Breast epithelium (tissue), 4 donors: ENCODE results near the gene TM9SF4. TPM values are rescaled to one million over a fixed set of nuclear protein-coding genes. Genes with fewer than 3 reads are reported as not detected.

Experiments
- DNase-seq, 2 donors: peaks; one replicate each; pipeline ENCODE4 v3.0.0-alpha.2; 2019; ENCODE audit warnings: low spot score in 2 of 2
- H3K27ac ChIP-seq, 2 donors: fragments of 200-600 bp; sonication (generic) in 1 of 2; one replicate each; pipeline ENCODE4 v1.5.1; 2016 to 2019; ENCODE audit warnings: mild to moderate bottlenecking in 1 of 2
- H3K27me3 ChIP-seq, 2 donors: fragments of 200-600 bp; sonication (generic) in 1 of 2; one replicate each; pipeline versions ENCODE4 v1.5.1 to v1.6.0; 2017 to 2019; ENCODE audit warnings: control low read depth in 1 of 2, mild to moderate bottlenecking in 1 of 2
- H3K36me3 ChIP-seq: fragments of 200-600 bp; one replicate; pipeline ENCODE4 v1.5.1; 2019
- H3K4me1 ChIP-seq, 2 donors: fragments of 200-600 bp; sonication (generic); one replicate each; pipeline ENCODE4 v1.5.1; 2016 to 2019; ENCODE audit warnings: control low read depth in 1 of 2
- H3K4me3 ChIP-seq, 3 donors: fragments of 200-600 bp; sonication (generic); 1 replicate in 2 of 3; 2 replicates in 1 of 3; pipeline ENCODE4 v1.5.1; 2016 to 2019; ENCODE audit warnings: mild to moderate bottlenecking in 3 of 3, moderate library complexity in 2 of 3
- H3K9me3 ChIP-seq, 2 donors: fragments of 200-600 bp; sonication (generic) in 1 of 2; one replicate each; pipeline ENCODE4 v1.5.1; 2016 to 2019; ENCODE audit warnings: control low read depth in 1 of 2
- POLR2A ChIP-seq: fragments of 450-650 bp; IDR thresholded peaks from one replicate; pipeline ENCODE4 v1.6.1; 2016; ENCODE audit warnings: antibody characterized with exemption, mild to moderate bottlenecking, moderate library complexity
- POLR2AphosphoS5 ChIP-seq, 3 donors: sonication (generic); formaldehyde crosslinking; IDR thresholded peaks; one replicate each; pipeline ENCODE4 v1.6.1; 2017; ENCODE audit warnings: antibody characterized with exemption in 3 of 3
- intact Hi-C: fragments of 100-400 bp; cut with DNase I; formaldehyde crosslinking; loops from one replicate; pipeline ENCODE4 v1.15.1; 2023; ENCODE audit warnings: low total_unique reads
- total RNA-seq, 3 donors: library from RNA; depleted of rRNA; stranded (reverse); fragments of >200 nt; gene quantifications; one replicate each; pipeline ENCODE4 v1.1.0, GENCODE V29; 2016
- TF ChIP-seq, protein P1 (sequence below), 3 donors: fragments of 450-650 bp; IDR thresholded peaks; one replicate each; pipeline ENCODE4 v1.5.1; 2016 to 2017; ENCODE audit warnings: antibody characterized with exemption in 3 of 3, mild to moderate bottlenecking in 3 of 3, moderate library complexity in 3 of 3

The TM9SF4 gene
- total RNA-seq, 3 donors from 2014 or later, result 20.2 to 28.5 (median 26.9) TPM

DNA sequence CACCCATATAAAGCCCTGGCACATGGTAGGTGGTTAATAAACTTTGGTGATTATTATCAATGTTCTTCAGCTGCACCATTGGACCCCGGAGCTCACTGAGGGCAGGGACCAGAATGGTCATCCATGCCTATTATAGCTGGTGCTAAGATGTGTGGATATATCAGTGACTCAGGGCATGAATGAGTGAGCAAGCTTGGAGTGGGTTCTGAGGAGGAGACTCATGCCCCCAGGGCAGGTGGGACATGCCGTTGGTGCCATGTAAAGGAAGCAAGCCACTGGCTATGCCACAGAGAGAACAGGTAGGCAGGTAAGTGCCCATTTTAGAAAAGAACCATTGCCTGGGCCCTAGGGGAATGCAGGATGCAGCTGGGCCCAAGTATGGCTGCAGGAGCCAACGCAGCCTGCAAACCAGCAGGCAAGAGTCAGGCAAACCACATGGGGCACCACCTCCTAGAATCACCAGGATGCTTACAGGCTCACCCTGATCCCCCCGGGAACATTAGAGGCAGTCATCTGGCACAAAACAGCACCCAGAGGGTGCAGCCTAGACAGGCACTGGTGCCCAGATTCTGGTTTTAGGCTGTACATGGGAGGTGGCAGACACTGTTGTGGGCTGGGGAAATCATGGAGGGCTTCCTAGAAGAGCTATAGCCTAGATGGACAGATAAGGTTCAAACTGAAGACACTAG, 74.6 kb downstream of the TM9SF4 start:
- Histone ChIP-seq H3K4me1 (peaks cover 1 to 5% of the 10 kb centered on the region in 2 donors), H3K36me3 (no peaks in the 10 kb centered on the region), H3K27me3 (no peaks in the 10 kb centered on the region), H3K27ac (no peak overlapping the region), H3K9me3 (no peaks in the 10 kb centered on the region), H3K4me3 (no peak overlapping the region)
- intact Hi-C loops, result no loop called here
- no peak for DNase-seq
- no peak for TF ChIP-seq POLR2A

DNA sequence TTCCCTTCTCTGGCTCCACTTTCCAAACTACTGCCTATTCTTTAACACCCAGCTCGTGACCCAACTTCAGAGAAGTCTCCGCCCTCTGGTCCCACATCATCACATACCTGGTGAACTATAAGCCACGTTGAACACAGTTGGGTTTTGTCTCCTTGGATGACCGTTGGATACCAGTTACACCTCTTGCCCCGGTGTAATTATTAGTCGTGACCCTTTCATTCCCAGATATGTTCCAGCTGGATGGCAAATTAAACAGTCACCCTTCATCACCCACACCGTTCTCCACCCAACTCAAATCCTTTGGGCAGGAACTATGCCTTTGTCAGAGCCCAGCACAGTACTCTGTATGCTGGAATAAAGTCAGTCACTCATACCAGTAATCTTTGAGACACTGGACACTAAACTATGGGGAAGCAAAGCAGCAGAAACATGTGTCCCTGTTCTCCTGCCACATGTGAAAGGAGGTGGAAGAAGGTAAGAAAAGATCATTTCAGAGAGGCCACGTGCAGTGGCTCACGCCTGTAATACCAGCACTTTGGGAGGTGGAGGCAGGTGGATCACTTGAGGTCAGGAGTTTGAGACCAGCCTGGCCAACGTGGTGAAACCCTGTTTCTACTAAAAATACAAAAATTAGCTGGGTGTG, 75.6 kb downstream of the TM9SF4 start:
- Histone ChIP-seq H3K4me1 (peaks cover 5 to 10% of the 10 kb centered on the region in 2 donors), H3K36me3 (no peaks in the 10 kb centered on the region), H3K9me3 (no peaks in the 10 kb centered on the region), H3K4me3 (no peak overlapping the region), H3K27me3 (no peaks in the 10 kb centered on the region), H3K27ac (no peak overlapping the region)
- intact Hi-C loops, result no loop called here
- DNase-seq, result no peak
- TF ChIP-seq POLR2AphosphoS5 (IDR thresholded peaks at IDR 0.05), result no peak
- TF ChIP-seq, protein P1, sequence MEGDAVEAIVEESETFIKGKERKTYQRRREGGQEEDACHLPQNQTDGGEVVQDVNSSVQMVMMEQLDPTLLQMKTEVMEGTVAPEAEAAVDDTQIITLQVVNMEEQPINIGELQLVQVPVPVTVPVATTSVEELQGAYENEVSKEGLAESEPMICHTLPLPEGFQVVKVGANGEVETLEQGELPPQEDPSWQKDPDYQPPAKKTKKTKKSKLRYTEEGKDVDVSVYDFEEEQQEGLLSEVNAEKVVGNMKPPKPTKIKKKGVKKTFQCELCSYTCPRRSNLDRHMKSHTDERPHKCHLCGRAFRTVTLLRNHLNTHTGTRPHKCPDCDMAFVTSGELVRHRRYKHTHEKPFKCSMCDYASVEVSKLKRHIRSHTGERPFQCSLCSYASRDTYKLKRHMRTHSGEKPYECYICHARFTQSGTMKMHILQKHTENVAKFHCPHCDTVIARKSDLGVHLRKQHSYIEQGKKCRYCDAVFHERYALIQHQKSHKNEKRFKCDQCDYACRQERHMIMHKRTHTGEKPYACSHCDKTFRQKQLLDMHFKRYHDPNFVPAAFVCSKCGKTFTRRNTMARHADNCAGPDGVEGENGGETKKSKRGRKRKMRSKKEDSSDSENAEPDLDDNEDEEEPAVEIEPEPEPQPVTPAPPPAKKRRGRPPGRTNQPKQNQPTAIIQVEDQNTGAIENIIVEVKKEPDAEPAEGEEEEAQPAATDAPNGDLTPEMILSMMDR (IDR thresholded peaks at IDR 0.05), result no peak
- TF ChIP-seq POLR2A, result no peak

DNA sequence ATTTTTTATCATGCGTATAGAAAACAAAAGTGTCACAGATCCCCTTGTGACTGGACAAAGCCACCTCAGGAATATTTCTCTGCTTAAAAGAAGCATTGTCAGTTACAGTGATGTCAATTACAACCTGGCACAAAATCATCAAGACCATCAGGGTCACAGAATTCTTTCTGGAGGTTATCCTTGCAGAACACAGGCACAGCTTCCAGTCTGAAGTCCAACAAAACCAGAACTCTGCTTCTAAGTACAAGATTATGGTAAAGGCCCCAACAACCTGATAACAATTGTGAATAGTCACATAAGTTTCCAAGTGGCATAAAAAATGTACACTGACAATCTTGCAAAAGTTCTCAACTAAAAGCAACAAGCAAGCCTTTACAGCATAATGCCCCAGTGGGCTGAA, 77.0 kb downstream of the TM9SF4 start:
- intact Hi-C loops, result no loop called here
- no peak overlapping the region for H3K27ac ChIP-seq
- H3K4me3 ChIP-seq, result no peak overlapping the region
- H3K9me3 ChIP-seq, result no peaks in the 10 kb centered on the region
- H3K27me3 ChIP-seq, result no peaks in the 10 kb centered on the region
- H3K36me3 ChIP-seq, result no peaks in the 10 kb centered on the region
- no peak for DNase-seq
- TF ChIP-seq POLR2AphosphoS5 (IDR thresholded peaks at IDR 0.05) (no peak), POLR2A (no peak)
- TF ChIP-seq, protein P1 (IDR thresholded peaks at IDR 0.05), result no peak
- H3K4me1 ChIP-seq, result peaks cover 5 to 10% of the 10 kb centered on the region in 2 donors

DNA sequence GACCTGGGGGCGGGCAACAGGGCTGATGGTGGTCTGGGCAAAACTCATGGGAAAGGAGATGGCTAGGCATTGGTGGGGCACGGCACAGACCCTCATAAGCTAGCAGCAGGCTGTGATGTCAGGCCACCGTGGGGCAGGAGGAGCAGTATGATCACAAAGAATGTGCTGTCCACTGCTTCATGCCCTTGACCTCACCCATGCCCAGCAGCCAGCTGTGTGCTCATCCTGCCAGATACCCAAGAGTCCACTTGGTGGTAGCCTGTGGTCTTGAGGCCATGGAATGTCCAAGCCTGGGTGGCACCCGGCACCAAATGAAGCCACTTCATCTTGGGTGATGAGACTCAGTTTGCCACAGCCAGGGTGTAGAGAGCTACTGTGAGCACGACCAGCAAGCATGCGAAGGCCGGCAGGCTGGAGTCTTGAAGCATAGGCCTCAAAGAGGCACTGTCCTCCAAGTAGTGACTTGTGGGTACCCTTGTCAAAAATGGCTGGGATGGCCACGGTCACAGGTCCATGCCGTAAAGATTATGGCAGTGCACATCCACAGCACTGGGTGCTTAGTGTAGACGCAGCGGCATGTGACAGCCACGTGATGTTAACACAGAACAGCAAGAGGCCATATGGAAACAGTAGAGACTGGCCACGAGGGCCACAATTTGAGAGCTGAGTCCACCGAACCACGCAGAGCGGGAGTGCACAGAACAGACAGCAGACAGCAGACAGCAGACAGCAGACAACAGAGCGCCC, 79.0 kb downstream of the TM9SF4 start:
- Histone ChIP-seq H3K36me3 (no peaks in the 10 kb centered on the region), H3K4me3 (peak overlapping the region in 2 of 3 donors; percentile 60 to 74), H3K9me3 (no peaks in the 10 kb centered on the region), H3K27ac (peak overlapping the region; percentile 85 to 93), H3K27me3 (no peaks in the 10 kb centered on the region), H3K4me1 (peaks cover 5 to 10% of the 10 kb centered on the region in 2 donors)
- intact Hi-C loops, result no loop called here
- TF ChIP-seq POLR2A (no peak), POLR2AphosphoS5 (IDR thresholded peaks at IDR 0.05) (no peak)
- TF ChIP-seq, protein P1 (IDR thresholded peaks at IDR 0.05), result no peak
- peak in 1 of 2 donors; percentile 38 for DNase-seq

DNA sequence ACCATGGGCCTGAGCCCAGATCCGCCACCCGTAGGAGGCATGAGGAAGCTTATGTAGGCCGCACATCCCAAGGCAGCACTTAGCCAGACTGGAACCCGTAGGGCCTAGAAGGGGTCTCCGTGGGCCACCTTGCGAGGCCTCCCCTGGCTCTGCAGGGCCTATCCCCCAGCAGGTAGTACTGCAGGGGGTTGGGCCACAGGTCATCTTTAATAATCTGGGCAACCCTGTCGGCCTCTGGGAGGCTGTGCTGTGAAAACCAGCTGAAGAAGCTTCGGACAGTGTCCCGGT, 79.6 kb downstream of the TM9SF4 start:
- Histone ChIP-seq H3K36me3 (no peaks in the 10 kb centered on the region), H3K9me3 (no peaks in the 10 kb centered on the region), H3K27ac (peak overlapping the region; percentile 85 to 93), H3K27me3 (no peaks in the 10 kb centered on the region), H3K4me3 (peak overlapping the region; percentile 60 to 74 (median 63)), H3K4me1 (peaks cover 5 to 10% of the 10 kb centered on the region in 2 donors)
- intact Hi-C loops, result no loop called here
- no peak for DNase-seq
- TF ChIP-seq POLR2A, result no peak
- no peak for TF ChIP-seq POLR2AphosphoS5 (IDR thresholded peaks at IDR 0.05)
- TF ChIP-seq, protein P1 (IDR thresholded peaks at IDR 0.05), result no peak
